ENCODE data around the gene AFM. TPM values are rescaled to one million over a fixed set of nuclear protein-coding genes. Genes with fewer than 3 reads are reported as not detected.

Gene AFM
- total and polyA plus RNA-seq, 2 of the 8 experiments (the other 6 are each of a cell fraction or from before 2014, with no cell fraction given), result not detected

- CTCF ChIA-PET (ENCODE audit: partially characterized antibody), result no interaction called here
- no peaks in the 10 kb centered on the region; the same call in 1 of the 2 replicates for H3K23me2 ChIP-seq (ENCODE audit: low read depth, low read length)
- no peak for DNase-seq (ENCODE audit: low read depth in 1 of 2, low spot score in 2 of 2)
- H3K27ac ChIP-seq (ENCODE audit: low read depth, low read length), result no peak overlapping the region
- no peak overlapping the region for H2BK120ac ChIP-seq (replicated peaks; ENCODE audit: low read depth, low read length)
- no peak overlapping the region for H3K23ac ChIP-seq (ENCODE audit: insufficient read length)
- H3K4ac ChIP-seq (replicated peaks; ENCODE audit: insufficient read length, low read depth, low read length), result no peak overlapping the region
- no peak overlapping the region for H2BK15ac ChIP-seq (ENCODE audit: low read length)
- no peak overlapping the region for H2BK12ac ChIP-seq (ENCODE audit: low read depth, low read length)
- no peaks in the 10 kb centered on the region for H3K27me3 ChIP-seq (replicated peaks in 1 of 4; ENCODE audit: control insufficient read depth in 3 of 4, extremely low read depth in 1 of 4, insufficient read depth in 3 of 4, low read length in 3 of 4)
- H4K8ac ChIP-seq (ENCODE audit: extremely low read depth, insufficient read depth, low read length), result no peak overlapping the region
- no peak overlapping the region for H4K5ac ChIP-seq (ENCODE audit: insufficient read length, low read depth, low read length)
- H3K14ac ChIP-seq (ENCODE audit: insufficient read length), result no peak overlapping the region
- no peak overlapping the region for H3K4me2 ChIP-seq (ENCODE audit: insufficient read depth in 1 of 2, low read depth in 2 of 2, low read length in 2 of 2)
- no peaks in the 10 kb centered on the region for H4K20me1 ChIP-seq (replicated peaks in 1 of 2; ENCODE audit: control insufficient read depth in 1 of 2, insufficient read depth in 2 of 2, low read length in 2 of 2)
- no peak overlapping the region for H2AK5ac ChIP-seq (ENCODE audit: low read depth, low read length)
- H3K4me1 ChIP-seq (replicated peaks in 1 of 4; ENCODE audit: control insufficient read depth in 3 of 4, insufficient read depth in 4 of 4, low read length in 3 of 4), result peaks cover 5 to 25% (median 14%) of the 10 kb centered on the region in 4 experiments
- no peak overlapping the region for H4K91ac ChIP-seq (replicated peaks; ENCODE audit: insufficient read length, low read length)
- no peaks in the 10 kb centered on the region; a peak in 1 of 4 replicates for H3K9me3 ChIP-seq (ENCODE audit: insufficient read depth in 2 of 2, low read depth in 1 of 2, low read length in 1 of 2)
- no peaks in the 10 kb centered on the region for H3K79me1 ChIP-seq (ENCODE audit: low read depth, low read length)
- WGBS, 2 experiments (ENCODE audit: extremely low coverage in 1 of 2, insufficient coverage in 1 of 2, insufficient read length in 1 of 2, insufficient replicate concordance in 2 of 2, low coverage in 1 of 2, low lambda C conversion rate in 2 of 2, missing lambda C conversion rate in 1 of 2), result 90 to 100% methylated on average over 1 to 3 of the region's 3 CpGs
- FAIRE-seq, result no peak
- H3K56ac ChIP-seq (replicated peaks; ENCODE audit: insufficient read length, low read depth, low read length), result no peak overlapping the region
- H2BK20ac ChIP-seq (ENCODE audit: low read length), result no peak overlapping the region
- H3K4me3 ChIP-seq (ENCODE audit: extremely low read depth in 1 of 4, insufficient read depth in 2 of 4, low read depth in 3 of 4, low read length in 4 of 4), result no peak overlapping the region
- H3K36me3 ChIP-seq (ENCODE audit: control insufficient read depth in 2 of 4, insufficient read depth in 4 of 4, low read length in 3 of 4), result peaks cover 0 to 2% (median 0%) of the 10 kb centered on the region in 4 experiments; a peak in 2 of 8 replicates
- no peak overlapping the region for H3K18ac ChIP-seq (ENCODE audit: extremely low read depth, low read length)
- no peak overlapping the region for H2AFZ ChIP-seq (ENCODE audit: low read length)
- no peak overlapping the region for H3K9ac ChIP-seq (replicated peaks in 1 of 4; ENCODE audit: extremely low read depth in 1 of 4, low read depth in 3 of 4, low read length in 3 of 4)
- TF ChIP-seq BRCA1 (IDR thresholded peaks at IDR 0.05; ENCODE audit: low read depth, low read length) (no peak), FOSL1 (IDR thresholded peaks at IDR 0.05; ENCODE audit: insufficient read depth, low read depth, low read length) (no peak), NRF1 (IDR thresholded peaks at IDR 0.05; ENCODE audit: low read depth, low read length) (no peak), CBX5 (IDR thresholded peaks at IDR 0.05; ENCODE audit: low read depth, low read length) (no peak), RAD21 (IDR thresholded peaks at IDR 0.05 in 1 of 2, conservative IDR thresholded peaks at IDR 0.05 in 1 of 2; ENCODE audit: low read depth in 2 of 2, low read length in 2 of 2) (no peak), SP1 (IDR thresholded peaks at IDR 0.05; ENCODE audit: low read depth, low read length) (no peak), POU5F1 (IDR thresholded peaks at IDR 0.05; ENCODE audit: low read depth, low read length) (no peak), TBP (IDR thresholded peaks at IDR 0.05; ENCODE audit: low read depth, low read length) (no peak)
- TF ChIP-seq, protein P1, sequence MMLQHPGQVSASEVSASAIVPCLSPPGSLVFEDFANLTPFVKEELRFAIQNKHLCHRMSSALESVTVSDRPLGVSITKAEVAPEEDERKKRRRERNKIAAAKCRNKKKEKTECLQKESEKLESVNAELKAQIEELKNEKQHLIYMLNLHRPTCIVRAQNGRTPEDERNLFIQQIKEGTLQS (IDR thresholded peaks at IDR 0.05; ENCODE audit: insufficient read depth, low read depth, low read length), result no peak
- no peaks in the 10 kb centered on the region for H3K79me2 ChIP-seq (ENCODE audit: control insufficient read depth in 1 of 2, insufficient read depth in 2 of 2, low read length in 2 of 2)
- POLR2A ChIA-PET (ENCODE audit: partially characterized antibody), result no interaction called here
- no peak overlapping the region for H2BK5ac ChIP-seq (ENCODE audit: low read depth, low read length)
Measured at GRCh38 chr4:73454920-73455319, 26.6 kb upstream of the AFM start.
